Mesenchymal stem cell (in vitro differentiated cells and primary cell): Measurements from ENCODE around the gene SNX10.

Experiments
- DNase-seq: peaks from one replicate; pipeline ENCODE4 v3.0.0-alpha.2; 2013
- H2AFZ ChIP-seq: one replicate; pipeline ENCODE4 v1.6.1; 2013; ENCODE audit warnings: low read depth, mild to moderate bottlenecking, control low read depth, inconsistent platforms, low read length, moderate library complexity
- H2AK5ac ChIP-seq: 2 replicates; pipeline ENCODE4 v1.6.1; 2013; ENCODE audit warnings: low read length, moderate library complexity, mild to moderate bottlenecking, inconsistent platforms; ENCODE audit not compliant: severe bottlenecking
- H2BK120ac ChIP-seq: one replicate; pipeline ENCODE4 v1.6.1; 2013; ENCODE audit warnings: low read depth, mild to moderate bottlenecking, inconsistent platforms, low read length, moderate library complexity
- H2BK12ac ChIP-seq, 2 experiments: one replicate each; pipeline ENCODE4 v1.6.1; 2013; ENCODE audit warnings: inconsistent platforms in 2 of 2, low read length in 2 of 2, mild to moderate bottlenecking in 2 of 2, moderate library complexity in 2 of 2, control low read depth in 1 of 2
- H2BK15ac ChIP-seq: one replicate; pipeline ENCODE4 v1.6.1; 2013; ENCODE audit warnings: mild to moderate bottlenecking, low read depth, inconsistent platforms; ENCODE audit not compliant: poor library complexity, severe bottlenecking
- H2BK5ac ChIP-seq: 2 replicates; pipeline ENCODE4 v1.6.1; 2013; ENCODE audit warnings: low read depth, mild to moderate bottlenecking, low read length, control low read depth, inconsistent platforms; ENCODE audit not compliant: poor library complexity, severe bottlenecking
- H3K14ac ChIP-seq, 2 experiments: one replicate each; pipeline ENCODE4 v1.6.1; 2013; ENCODE audit warnings: inconsistent platforms in 2 of 2, low read length in 2 of 2, control low read depth in 1 of 2, mild to moderate bottlenecking in 1 of 2, moderate library complexity in 1 of 2
- H3K18ac ChIP-seq, 2 experiments: one replicate each; pipeline ENCODE4 v1.6.1; 2013; ENCODE audit warnings: inconsistent platforms in 2 of 2, low read length in 2 of 2, control low read depth in 1 of 2, low read depth in 1 of 2, mild to moderate bottlenecking in 1 of 2
- H3K23ac ChIP-seq, 2 experiments: one replicate each; pipeline ENCODE4 v1.6.1; 2013; ENCODE audit warnings: inconsistent platforms in 2 of 2, low read length in 2 of 2, mild to moderate bottlenecking in 2 of 2, moderate library complexity in 2 of 2, control low read depth in 1 of 2
- H3K27ac ChIP-seq: 2 replicates; pipeline ENCODE4 v1.5.1; 2013; ENCODE audit warnings: mild to moderate bottlenecking, moderate library complexity, low read length, control low read depth, inconsistent platforms; ENCODE audit not compliant: poor library complexity, severe bottlenecking
- H3K27me3 ChIP-seq, 2 experiments: 2 replicates each; pipeline versions ENCODE4 v1.6.1 to v1.7.0; 2013; ENCODE audit warnings: low read length in 2 of 2, mild to moderate bottlenecking in 2 of 2, moderate library complexity in 2 of 2, control low read depth in 1 of 2, inconsistent platforms in 1 of 2; ENCODE audit not compliant: control insufficient read depth in 1 of 2, insufficient read depth in 1 of 2
- H3K36me3 ChIP-seq, 2 experiments: 2 replicates each; pipeline versions ENCODE4 v1.6.1 to v1.7.0; 2013; ENCODE audit warnings: low read length in 2 of 2, control low read depth in 1 of 2, inconsistent platforms in 1 of 2, low read depth in 1 of 2, mild to moderate bottlenecking in 1 of 2; ENCODE audit not compliant: insufficient read depth in 2 of 2, control insufficient read depth in 1 of 2
- H3K4ac ChIP-seq, 2 experiments: one replicate each; pipeline ENCODE4 v1.6.1; 2013; ENCODE audit warnings: inconsistent platforms in 2 of 2, low read length in 2 of 2, mild to moderate bottlenecking in 2 of 2, moderate library complexity in 2 of 2, control low read depth in 1 of 2, low read depth in 1 of 2
- H3K4me1 ChIP-seq: 2 replicates; pipeline ENCODE4 v1.6.1; 2013; ENCODE audit warnings: low read depth, low read length, control low read depth; ENCODE audit not compliant: control insufficient read depth, insufficient read depth
- H3K4me2 ChIP-seq: 2 replicates; pipeline ENCODE4 v1.6.1; 2013; ENCODE audit warnings: low read length, mild to moderate bottlenecking, inconsistent platforms; ENCODE audit not compliant: poor library complexity, severe bottlenecking
- H3K4me3 ChIP-seq, 2 experiments: 2 replicates each; pipeline versions ENCODE4 v1.5.1 to v1.7.0; 2013; ENCODE audit warnings: low read length in 2 of 2, mild to moderate bottlenecking in 2 of 2, control low read depth in 1 of 2, low read depth in 1 of 2; ENCODE audit not compliant: insufficient read depth in 1 of 2
- H3K79me1 ChIP-seq: replicated peaks from 2 replicates; pipeline ENCODE4 v1.6.1; 2013; ENCODE audit warnings: mild to moderate bottlenecking, control low read depth, low read length, inconsistent platforms; ENCODE audit not compliant: poor library complexity, severe bottlenecking
- H3K9ac ChIP-seq: 2 replicates; pipeline ENCODE4 v1.7.0; 2013; ENCODE audit warnings: mild to moderate bottlenecking, low read length, moderate library complexity
- H3K9me3 ChIP-seq: 2 replicates; pipeline ENCODE4 v1.7.0; 2013; ENCODE audit warnings: mild to moderate bottlenecking, low read length; ENCODE audit not compliant: control insufficient read depth
- H4K8ac ChIP-seq: one replicate; pipeline ENCODE4 v1.6.1; 2013; ENCODE audit warnings: inconsistent platforms, mild to moderate bottlenecking, low read length, moderate library complexity
- H4K91ac ChIP-seq: one replicate; pipeline ENCODE4 v1.6.1; 2013; ENCODE audit warnings: mild to moderate bottlenecking, low read length, inconsistent platforms
- WGBS: methylation state at CpG from one replicate; pipeline ENCODE4 v1.1.7; 2013; ENCODE audit warnings: mixed read lengths; 5-methylcytosine and 5-hydroxymethylcytosine counted together

The SNX10 gene

GRCh38 chr7:26278770-26279169 is 12.9 kb upstream of the SNX10 start:
- no peak overlapping the region for H3K4ac ChIP-seq
- H3K9ac ChIP-seq: peak overlapping the region; percentile 50
- no peak overlapping the region for H3K4me2 ChIP-seq
- H3K18ac ChIP-seq: no peak overlapping the region
- H4K8ac ChIP-seq: no peak overlapping the region
- no peak overlapping the region for H2AK5ac ChIP-seq
- H4K91ac ChIP-seq: no peak overlapping the region
- H2BK5ac ChIP-seq: no peak overlapping the region
- no peaks in the 10 kb centered on the region for H3K36me3 ChIP-seq
- H3K27me3 ChIP-seq: no peaks in the 10 kb centered on the region
- H3K4me1 ChIP-seq: no peaks in the 10 kb centered on the region
- no peak overlapping the region for H3K14ac ChIP-seq
- H3K4me3 ChIP-seq: peak overlapping the region in 1 of 2 experiments; percentile 57
- H3K27ac ChIP-seq: no peak overlapping the region
- no peak overlapping the region for H2AFZ ChIP-seq
- H3K79me1 ChIP-seq: no peaks in the 10 kb centered on the region
- peak; percentile 10 for DNase-seq
- no CpG with 5 or more reads among the region's 1 CpG for WGBS
- H3K23ac ChIP-seq: no peak overlapping the region
- H2BK12ac ChIP-seq: no peak overlapping the region
- no peak overlapping the region for H2BK15ac ChIP-seq
- no peaks in the 10 kb centered on the region for H3K9me3 ChIP-seq
- no peak overlapping the region for H2BK120ac ChIP-seq

- DNase-seq: no peak
Measured at GRCh38 chr7:26279405-26279804, 12.3 kb upstream of the SNX10 start.

GRCh38 chr7:26280097-26280496 is 11.6 kb upstream of the SNX10 start:
- Histone ChIP-seq H3K4me1 (no peaks in the 10 kb centered on the region), H4K8ac (no peak overlapping the region), H2BK15ac (no peak overlapping the region), H3K4me3 (no peak overlapping the region), H3K9ac (no peak overlapping the region), H4K91ac (no peak overlapping the region), H3K9me3 (no peaks in the 10 kb centered on the region), H3K36me3 (no peaks in the 10 kb centered on the region), H2BK5ac (no peak overlapping the region), H3K27ac (no peak overlapping the region), H2BK12ac (no peak overlapping the region), H3K4me2 (no peak overlapping the region), H3K79me1 (no peaks in the 10 kb centered on the region), H2BK120ac (no peak overlapping the region), H3K27me3 (no peaks in the 10 kb centered on the region), H3K18ac (no peak overlapping the region), H3K23ac (no peak overlapping the region), H3K14ac (no peak overlapping the region), H2AK5ac (no peak overlapping the region), H2AFZ (no peak overlapping the region), H3K4ac (no peak overlapping the region)
- no peak for DNase-seq

More at GRCh38 chr7:26279405-26279804, 12.3 kb upstream of the SNX10 start:
- Histone ChIP-seq H2AK5ac (no peak overlapping the region), H2BK120ac (no peak overlapping the region), H3K27ac (no peak overlapping the region), H3K4ac (no peak overlapping the region), H3K79me1 (no peaks in the 10 kb centered on the region), H3K36me3 (no peaks in the 10 kb centered on the region), H3K18ac (no peak overlapping the region), H2BK15ac (no peak overlapping the region), H3K9me3 (no peaks in the 10 kb centered on the region), H4K8ac (no peak overlapping the region), H2AFZ (no peak overlapping the region), H3K23ac (no peak overlapping the region), H4K91ac (no peak overlapping the region), H2BK5ac (no peak overlapping the region), H3K14ac (no peak overlapping the region), H3K27me3 (no peaks in the 10 kb centered on the region), H3K4me1 (no peaks in the 10 kb centered on the region), H3K4me3 (no peak overlapping the region), H2BK12ac (no peak overlapping the region), H3K9ac (no peak overlapping the region), H3K4me2 (no peak overlapping the region)
- WGBS: 97% methylated on average over 3 of the region's 4 CpGs

- H2BK15ac ChIP-seq: no peak overlapping the region
- no peak for DNase-seq
- H3K9ac ChIP-seq: no peak overlapping the region
- no peaks in the 10 kb centered on the region for H3K36me3 ChIP-seq
- H3K18ac ChIP-seq: no peak overlapping the region
- H3K27ac ChIP-seq: no peak overlapping the region
- H2BK12ac ChIP-seq: no peak overlapping the region
- no peak overlapping the region for H4K91ac ChIP-seq
- H3K79me1 ChIP-seq: no peaks in the 10 kb centered on the region
- no peak overlapping the region for H2AK5ac ChIP-seq
- no peak overlapping the region for H3K4ac ChIP-seq
- H3K4me2 ChIP-seq: no peak overlapping the region
- H3K14ac ChIP-seq: no peak overlapping the region
- WGBS: 92% methylated on average over 4 of the region's 4 CpGs
- no peak overlapping the region for H2BK5ac ChIP-seq
- H3K4me1 ChIP-seq: no peaks in the 10 kb centered on the region
- H3K9me3 ChIP-seq: no peaks in the 10 kb centered on the region
- H2AFZ ChIP-seq: no peak overlapping the region
- no peak overlapping the region for H4K8ac ChIP-seq
- H3K27me3 ChIP-seq: no peaks in the 10 kb centered on the region
- no peak overlapping the region for H3K23ac ChIP-seq
- H3K4me3 ChIP-seq: no peak overlapping the region
- no peak overlapping the region for H2BK120ac ChIP-seq
Measured at GRCh38 chr7:26280723-26281122, 10.9 kb upstream of the SNX10 start.
